Vagina (tissue), 2 donors: Measurements from ENCODE around the gene RADIL. TPM values are rescaled to one million over a fixed set of nuclear protein-coding genes. Genes with fewer than 3 reads are reported as not detected.

Experiments
- DNase-seq, 2 donors: peaks; one replicate each; pipeline ENCODE4 v3.0.0-alpha.2; 2017; ENCODE audit errors: extremely low spot score in 2 of 2
- H3K27ac ChIP-seq: fragments of 200-600 bp; sonication (generic); one replicate; pipeline ENCODE4 v1.5.1; 2019
- H3K27me3 ChIP-seq: fragments of 200-600 bp; sonication (generic); one replicate; pipeline ENCODE4 v1.5.1; 2019
- H3K36me3 ChIP-seq, 2 donors: fragments of 200-600 bp; sonication (generic); one replicate each; pipeline ENCODE4 v1.5.1; 2017 to 2019
- H3K4me1 ChIP-seq: fragments of 200-600 bp; sonication (generic); one replicate; pipeline ENCODE4 v1.5.1; 2019
- H3K4me3 ChIP-seq, 2 donors: fragments of 200-600 bp; sonication (generic); 1 replicate in 1 of 2; 2 replicates in 1 of 2; pipeline ENCODE4 v1.5.1; 2016 to 2019
- H3K9me3 ChIP-seq: fragments of 200-600 bp; sonication (generic); one replicate; pipeline ENCODE4 v1.5.1; 2019
- POLR2A ChIP-seq, 2 donors: fragments of 450-650 bp; IDR thresholded peaks; one replicate each; pipeline ENCODE4 v1.6.1; 2017; ENCODE audit warnings: antibody characterized with exemption in 2 of 2, mild to moderate bottlenecking in 2 of 2, moderate library complexity in 2 of 2
- POLR2AphosphoS5 ChIP-seq, 2 donors: sonication (generic); formaldehyde crosslinking; IDR thresholded peaks; one replicate each; pipeline ENCODE4 v1.9.0; 2017; ENCODE audit warnings: antibody characterized with exemption in 2 of 2, mild to moderate bottlenecking in 2 of 2, low read depth in 1 of 2; ENCODE audit not compliant: insufficient read depth in 1 of 2
- intact Hi-C: fragments of 100-400 bp; cut with DNase I; formaldehyde crosslinking; loops from one replicate; pipeline ENCODE4 v1.15.1; 2023
- total RNA-seq: library from RNA; depleted of rRNA; stranded (reverse); fragments of >200 nt; gene quantifications from one replicate; pipeline ENCODE4 v1.2.3, GENCODE V29; 2016
- TF ChIP-seq, protein P1 (sequence below), 3 experiments: fragments of 450-650 bp in 2 of 3; fragments of 200-600 bp in 1 of 3; sonication (generic) in 1 of 3; IDR thresholded peaks; one replicate each; pipeline ENCODE4 v1.5.1; 2017 to 2019; ENCODE audit warnings: antibody characterized with exemption in 3 of 3, mild to moderate bottlenecking in 2 of 3, moderate library complexity in 2 of 3

The RADIL gene
- total RNA-seq, 1 donor from 2014 or later, result 16.5 TPM

DNA sequence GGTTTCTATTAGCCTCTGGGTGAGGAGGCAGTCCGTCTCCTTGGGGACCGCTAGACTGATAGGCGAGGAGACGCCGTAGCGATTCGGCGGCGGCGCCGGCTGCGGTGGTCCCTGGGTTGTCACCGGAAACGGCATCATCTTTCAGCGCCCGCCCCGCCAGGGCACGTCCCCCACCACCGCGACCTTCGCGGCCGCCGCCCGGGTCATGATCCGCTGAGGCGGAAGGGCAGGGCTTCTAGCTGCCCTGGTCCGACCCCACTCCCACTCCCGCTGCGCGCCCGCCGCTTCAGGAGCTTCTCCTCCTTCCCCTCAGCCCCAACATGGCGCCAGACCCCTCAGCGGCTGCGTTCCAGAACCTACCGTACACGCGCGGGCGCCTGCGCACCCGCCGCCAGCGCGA is 21.8 kb downstream of the RADIL start, which contains the start of gene PAPOLB:
Gene PAPOLB (minus strand): TSS at position 358 of the 400 bp plus-strand sequence. CDS start 220 bp downstream, at position 138.
- Histone ChIP-seq H3K27me3 (peaks cover 4% of the 10 kb centered on the region), H3K4me1 (peaks cover 9% of the 10 kb centered on the region), H3K4me3 (peak within 1 kb of the TSS; percentile 34 to 47), H3K9me3 (no peaks in the 10 kb centered on the region), H3K27ac (no peak within 1 kb of the TSS), H3K36me3 (no peaks in the 10 kb centered on the region)
- DNase-seq, result no peak
- no peak for TF ChIP-seq POLR2AphosphoS5 (IDR thresholded peaks at IDR 0.05; ENCODE audit: insufficient read depth in 1 of 2, low read depth in 1 of 2)
- no peak for TF ChIP-seq POLR2A (IDR thresholded peaks at IDR 0.05)
- TF ChIP-seq, protein P1, sequence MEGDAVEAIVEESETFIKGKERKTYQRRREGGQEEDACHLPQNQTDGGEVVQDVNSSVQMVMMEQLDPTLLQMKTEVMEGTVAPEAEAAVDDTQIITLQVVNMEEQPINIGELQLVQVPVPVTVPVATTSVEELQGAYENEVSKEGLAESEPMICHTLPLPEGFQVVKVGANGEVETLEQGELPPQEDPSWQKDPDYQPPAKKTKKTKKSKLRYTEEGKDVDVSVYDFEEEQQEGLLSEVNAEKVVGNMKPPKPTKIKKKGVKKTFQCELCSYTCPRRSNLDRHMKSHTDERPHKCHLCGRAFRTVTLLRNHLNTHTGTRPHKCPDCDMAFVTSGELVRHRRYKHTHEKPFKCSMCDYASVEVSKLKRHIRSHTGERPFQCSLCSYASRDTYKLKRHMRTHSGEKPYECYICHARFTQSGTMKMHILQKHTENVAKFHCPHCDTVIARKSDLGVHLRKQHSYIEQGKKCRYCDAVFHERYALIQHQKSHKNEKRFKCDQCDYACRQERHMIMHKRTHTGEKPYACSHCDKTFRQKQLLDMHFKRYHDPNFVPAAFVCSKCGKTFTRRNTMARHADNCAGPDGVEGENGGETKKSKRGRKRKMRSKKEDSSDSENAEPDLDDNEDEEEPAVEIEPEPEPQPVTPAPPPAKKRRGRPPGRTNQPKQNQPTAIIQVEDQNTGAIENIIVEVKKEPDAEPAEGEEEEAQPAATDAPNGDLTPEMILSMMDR (IDR thresholded peaks at IDR 0.05), result no peak
- intact Hi-C loops, result no loop called here

DNA sequence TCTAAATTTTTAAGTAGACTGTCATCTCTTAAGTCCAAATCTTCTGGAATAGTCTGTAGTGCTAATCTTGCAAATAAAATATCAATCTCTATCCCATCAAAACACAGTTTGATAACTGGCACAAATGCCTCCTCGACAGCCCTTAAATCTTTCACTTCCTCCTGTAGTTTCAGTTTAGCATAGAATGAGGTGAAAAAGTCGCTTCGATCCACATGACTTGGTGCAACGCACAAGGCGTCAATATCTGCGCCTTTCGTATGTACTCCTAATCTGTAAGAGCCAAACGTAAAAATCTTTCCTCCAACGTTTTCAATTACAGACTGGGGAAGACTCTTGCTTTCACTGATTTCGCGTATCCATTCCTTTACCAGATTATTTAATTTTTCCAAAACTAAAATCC is 22.3 kb downstream of the RADIL start:
- Histone ChIP-seq H3K4me1 (peaks cover 9% of the 10 kb centered on the region), H3K4me3 (peak overlapping the region; percentile 34 to 47), H3K27ac (no peak overlapping the region), H3K9me3 (no peaks in the 10 kb centered on the region), H3K36me3 (no peaks in the 10 kb centered on the region), H3K27me3 (peaks cover 4% of the 10 kb centered on the region)
- TF ChIP-seq POLR2AphosphoS5 (IDR thresholded peaks at IDR 0.05; ENCODE audit: insufficient read depth in 1 of 2, low read depth in 1 of 2) (no peak), POLR2A (IDR thresholded peaks at IDR 0.05) (no peak)
- TF ChIP-seq, protein P1 (IDR thresholded peaks at IDR 0.05), result no peak
- no peak for DNase-seq
- intact Hi-C loops, result no loop called here

DNA sequence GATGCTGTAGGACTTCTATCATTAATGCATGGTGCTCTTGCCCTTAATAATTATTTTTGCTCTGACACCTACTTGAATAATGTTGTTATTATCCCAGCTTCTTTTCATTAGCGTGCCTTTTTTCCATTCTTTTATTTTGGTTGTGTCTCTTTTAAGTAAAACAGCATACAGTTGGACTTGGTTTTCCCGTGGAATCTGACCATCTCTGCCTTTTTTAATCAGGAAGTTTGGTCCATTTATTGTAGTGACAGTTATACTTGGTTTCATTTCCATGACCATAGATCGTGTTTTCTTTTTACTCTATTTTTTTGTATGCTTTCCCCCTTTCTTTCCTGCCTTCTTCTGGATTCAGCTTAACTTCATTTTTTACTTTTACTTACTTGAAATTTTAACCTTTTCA is 26.3 kb downstream of the RADIL start:
- H3K4me3 ChIP-seq, result no peak overlapping the region
- no peaks in the 10 kb centered on the region for H3K36me3 ChIP-seq
- no peak for DNase-seq
- no peaks in the 10 kb centered on the region for H3K9me3 ChIP-seq
- H3K4me1 ChIP-seq, result peaks cover 7% of the 10 kb centered on the region
- no peak overlapping the region for H3K27ac ChIP-seq
- no peak for TF ChIP-seq POLR2A (IDR thresholded peaks at IDR 0.05)
- TF ChIP-seq, protein P1 (IDR thresholded peaks at IDR 0.05), result no peak
- intact Hi-C loops, result no loop called here
- peaks cover 4% of the 10 kb centered on the region for H3K27me3 ChIP-seq

DNA sequence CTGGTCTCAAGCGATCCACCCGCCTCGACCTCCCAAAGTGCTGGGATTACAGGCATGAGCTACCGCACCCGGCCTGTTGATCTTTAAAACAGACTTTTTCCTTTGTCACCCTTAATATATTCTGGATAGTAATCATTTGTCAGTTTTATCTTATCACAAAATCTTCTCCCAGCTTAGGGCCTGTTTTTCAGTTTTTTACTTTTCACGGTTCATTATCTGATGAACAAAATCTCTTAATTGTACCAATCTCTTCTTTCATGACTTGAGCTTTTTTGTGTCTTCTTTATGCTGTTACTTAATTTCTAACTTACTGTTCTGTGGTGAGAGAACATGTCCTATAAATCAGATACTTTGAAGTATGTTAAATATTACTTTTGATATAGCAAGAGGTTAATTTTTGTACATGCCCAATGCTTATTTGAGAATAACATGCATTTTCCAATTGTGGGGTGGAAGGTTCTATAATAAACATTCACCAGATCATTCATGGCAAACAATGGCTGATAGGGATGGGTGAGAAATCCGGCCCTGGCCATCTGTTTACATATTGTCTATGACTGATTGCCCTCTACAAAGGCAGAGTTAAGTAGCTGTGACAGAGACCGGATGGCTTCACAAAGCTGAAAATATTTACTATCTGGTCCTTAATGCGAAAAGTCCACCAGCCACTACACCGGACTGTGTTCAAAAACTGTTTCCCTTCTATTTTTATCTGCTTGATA is 27.0 kb downstream of the RADIL start:
- Histone ChIP-seq H3K27ac (no peak overlapping the region), H3K36me3 (no peaks in the 10 kb centered on the region), H3K9me3 (no peaks in the 10 kb centered on the region), H3K4me1 (no peaks in the 10 kb centered on the region), H3K4me3 (no peak overlapping the region), H3K27me3 (no peaks in the 10 kb centered on the region)
- TF ChIP-seq, protein P1 (IDR thresholded peaks at IDR 0.05), result no peak
- TF ChIP-seq POLR2A (IDR thresholded peaks at IDR 0.05), result no peak
- no peak for TF ChIP-seq POLR2AphosphoS5 (IDR thresholded peaks at IDR 0.05; ENCODE audit: insufficient read depth in 1 of 2, low read depth in 1 of 2)
- intact Hi-C loops, result no loop called here
- no peak for DNase-seq

DNA sequence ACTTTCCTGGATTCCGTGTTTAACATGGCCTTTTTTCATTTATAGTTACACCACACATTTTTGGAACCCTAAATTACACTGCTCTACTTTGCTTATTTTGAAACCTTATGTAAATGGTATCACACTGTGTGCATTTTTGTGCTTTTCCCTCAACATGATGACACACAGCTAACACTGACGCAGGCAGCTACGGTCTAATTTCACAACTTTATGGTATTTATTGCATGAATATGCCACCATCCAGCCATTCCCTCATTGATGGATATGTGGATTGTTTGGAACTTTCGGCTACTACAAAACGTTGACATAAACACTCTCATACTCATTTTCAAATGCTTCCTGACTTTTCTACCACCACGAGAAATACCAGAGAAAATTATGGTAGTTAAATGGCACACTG is 28.6 kb downstream of the RADIL start:
- TF ChIP-seq POLR2A (IDR thresholded peaks at IDR 0.05) (no peak), POLR2AphosphoS5 (IDR thresholded peaks at IDR 0.05; ENCODE audit: insufficient read depth in 1 of 2, low read depth in 1 of 2) (no peak)
- TF ChIP-seq, protein P1 (IDR thresholded peaks at IDR 0.05), result no peak
- Histone ChIP-seq H3K27ac (no peak overlapping the region), H3K4me3 (no peak overlapping the region), H3K36me3 (no peaks in the 10 kb centered on the region), H3K4me1 (no peaks in the 10 kb centered on the region), H3K27me3 (no peaks in the 10 kb centered on the region), H3K9me3 (no peaks in the 10 kb centered on the region)
- intact Hi-C loops, result no loop called here
- DNase-seq, result no peak
